ENCODE data around the gene PGA5. TPM values are rescaled to one million over a fixed set of nuclear protein-coding genes. Genes with fewer than 3 reads are reported as not detected.

The PGA5 gene
- total and polyA plus RNA-seq, 10 of the 15 experiments (the other 5 are each of a cell fraction or from before 2014, with no cell fraction given), result not detected

DNA sequence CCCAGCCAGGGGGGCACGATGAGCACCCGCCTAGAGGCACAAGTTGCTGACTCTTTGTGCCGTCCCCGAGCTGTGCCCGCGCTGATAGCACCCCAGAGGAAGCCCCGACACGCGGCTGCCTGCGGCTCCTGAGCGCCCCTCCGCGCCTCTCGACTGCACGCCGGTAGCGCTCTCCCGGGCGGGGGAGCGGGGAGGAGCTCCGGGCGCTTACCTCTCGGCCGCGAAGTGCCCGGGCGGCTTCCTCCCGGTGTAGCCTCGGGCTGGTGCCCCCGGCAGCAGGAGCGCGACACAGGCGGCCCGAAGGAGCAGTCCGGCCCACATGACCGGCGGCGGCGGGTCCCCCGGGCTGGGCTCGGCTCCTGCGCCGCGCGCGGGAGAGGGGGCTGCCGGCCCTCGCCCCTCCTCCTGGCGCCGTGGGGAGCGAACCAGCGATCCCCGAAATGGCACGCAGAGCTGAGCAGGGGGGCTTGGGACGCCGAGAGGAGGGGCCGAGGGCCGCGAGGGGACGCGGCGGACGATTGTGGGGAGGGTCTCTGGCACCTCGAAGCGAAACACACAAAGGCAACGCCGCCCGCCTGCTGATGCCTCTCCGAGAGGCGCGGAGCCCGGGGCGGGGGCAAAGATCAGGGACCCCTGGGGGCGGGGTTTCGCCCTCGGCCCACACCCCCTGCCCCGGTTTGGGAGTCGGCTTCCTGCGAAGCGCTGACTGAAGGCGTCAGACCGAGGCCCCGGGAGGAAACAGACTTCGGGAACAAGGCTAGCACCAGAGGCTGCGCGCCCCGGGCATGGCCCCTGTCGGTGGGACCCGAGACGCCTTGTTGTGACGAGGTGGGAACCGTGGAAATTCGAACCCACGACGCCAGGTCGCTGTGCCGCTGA is 54.0 kb downstream of the PGA5 start, which contains the start of gene VWCE (continued):
- TF ChIP-seq, protein P1, sequence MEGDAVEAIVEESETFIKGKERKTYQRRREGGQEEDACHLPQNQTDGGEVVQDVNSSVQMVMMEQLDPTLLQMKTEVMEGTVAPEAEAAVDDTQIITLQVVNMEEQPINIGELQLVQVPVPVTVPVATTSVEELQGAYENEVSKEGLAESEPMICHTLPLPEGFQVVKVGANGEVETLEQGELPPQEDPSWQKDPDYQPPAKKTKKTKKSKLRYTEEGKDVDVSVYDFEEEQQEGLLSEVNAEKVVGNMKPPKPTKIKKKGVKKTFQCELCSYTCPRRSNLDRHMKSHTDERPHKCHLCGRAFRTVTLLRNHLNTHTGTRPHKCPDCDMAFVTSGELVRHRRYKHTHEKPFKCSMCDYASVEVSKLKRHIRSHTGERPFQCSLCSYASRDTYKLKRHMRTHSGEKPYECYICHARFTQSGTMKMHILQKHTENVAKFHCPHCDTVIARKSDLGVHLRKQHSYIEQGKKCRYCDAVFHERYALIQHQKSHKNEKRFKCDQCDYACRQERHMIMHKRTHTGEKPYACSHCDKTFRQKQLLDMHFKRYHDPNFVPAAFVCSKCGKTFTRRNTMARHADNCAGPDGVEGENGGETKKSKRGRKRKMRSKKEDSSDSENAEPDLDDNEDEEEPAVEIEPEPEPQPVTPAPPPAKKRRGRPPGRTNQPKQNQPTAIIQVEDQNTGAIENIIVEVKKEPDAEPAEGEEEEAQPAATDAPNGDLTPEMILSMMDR (IDR thresholded peaks at IDR 0.05 in 2 of 3, conservative IDR thresholded peaks at IDR 0.05 in 1 of 3; ENCODE audit: control insufficient read depth in 2 of 3, extremely low read depth in 1 of 3, insufficient read depth in 1 of 3, low read depth in 3 of 3, low read length in 3 of 3), result peak; percentile 44 to 57 (median 45); a peak in 5 of 6 replicates
- TF ChIP-seq BHLHE40 (IDR thresholded peaks at IDR 0.05; ENCODE audit: borderline replicate concordance in 1 of 2, low read depth in 2 of 2, low read length in 1 of 2) (peak in 1 of 2 experiments; percentile 4; a peak in 1 of 4 replicates), POLR2AphosphoS5 (IDR thresholded peaks at IDR 0.05; ENCODE audit: low read length) (peak; percentile 5; the same call in 1 of the 2 replicates), PAX8 (IDR thresholded peaks at IDR 0.05) (no peak), CEBPB (IDR thresholded peaks at IDR 0.05; ENCODE audit: borderline replicate concordance in 1 of 2, low read depth in 2 of 2, low read length in 2 of 2) (no peak), POU2F2 (IDR thresholded peaks at IDR 0.05; ENCODE audit: borderline replicate concordance, low read depth, low read length) (0 out of 3 replicates have a peak, but pooled peaks have one; percentile 23), FOS (IDR thresholded peaks at IDR 0.05; ENCODE audit: borderline replicate concordance, extremely low read depth, insufficient read length) (no peak), IKZF2 (IDR thresholded peaks at IDR 0.05) (peak in 1 of 2 experiments; percentile 28; a peak in 1 of 4 replicates), ZNF622 (IDR thresholded peaks at IDR 0.05) (no peak), TBL1XR1 (IDR thresholded peaks at IDR 0.05; ENCODE audit: low read depth, low read length) (0 out of 2 replicates have a peak, but pooled peaks have one; percentile 7), SMARCA5 (IDR thresholded peaks at IDR 0.05) (peak; percentile 62; the same call in 1 of the 2 replicates), NBN (IDR thresholded peaks at IDR 0.05) (0 out of 2 replicates have a peak, but pooled peaks have one; percentile 5), STAT3 (IDR thresholded peaks at IDR 0.05; ENCODE audit: low read depth, low read length) (no peak), HDAC6 (IDR thresholded peaks at IDR 0.05; ENCODE audit: unreplicated experiment) (peak; percentile 66)
- TF ChIP-seq, protein P2, sequence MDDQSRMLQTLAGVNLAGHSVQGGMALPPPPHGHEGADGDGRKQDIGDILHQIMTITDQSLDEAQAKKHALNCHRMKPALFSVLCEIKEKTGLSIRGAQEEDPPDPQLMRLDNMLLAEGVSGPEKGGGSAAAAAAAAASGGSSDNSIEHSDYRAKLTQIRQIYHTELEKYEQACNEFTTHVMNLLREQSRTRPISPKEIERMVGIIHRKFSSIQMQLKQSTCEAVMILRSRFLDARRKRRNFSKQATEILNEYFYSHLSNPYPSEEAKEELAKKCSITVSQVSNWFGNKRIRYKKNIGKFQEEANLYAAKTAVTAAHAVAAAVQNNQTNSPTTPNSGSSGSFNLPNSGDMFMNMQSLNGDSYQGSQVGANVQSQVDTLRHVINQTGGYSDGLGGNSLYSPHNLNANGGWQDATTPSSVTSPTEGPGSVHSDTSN (IDR thresholded peaks at IDR 0.05; ENCODE audit: insufficient replicate concordance, low read depth, low read length), result no peak
- TF ChIP-seq, protein P3, sequence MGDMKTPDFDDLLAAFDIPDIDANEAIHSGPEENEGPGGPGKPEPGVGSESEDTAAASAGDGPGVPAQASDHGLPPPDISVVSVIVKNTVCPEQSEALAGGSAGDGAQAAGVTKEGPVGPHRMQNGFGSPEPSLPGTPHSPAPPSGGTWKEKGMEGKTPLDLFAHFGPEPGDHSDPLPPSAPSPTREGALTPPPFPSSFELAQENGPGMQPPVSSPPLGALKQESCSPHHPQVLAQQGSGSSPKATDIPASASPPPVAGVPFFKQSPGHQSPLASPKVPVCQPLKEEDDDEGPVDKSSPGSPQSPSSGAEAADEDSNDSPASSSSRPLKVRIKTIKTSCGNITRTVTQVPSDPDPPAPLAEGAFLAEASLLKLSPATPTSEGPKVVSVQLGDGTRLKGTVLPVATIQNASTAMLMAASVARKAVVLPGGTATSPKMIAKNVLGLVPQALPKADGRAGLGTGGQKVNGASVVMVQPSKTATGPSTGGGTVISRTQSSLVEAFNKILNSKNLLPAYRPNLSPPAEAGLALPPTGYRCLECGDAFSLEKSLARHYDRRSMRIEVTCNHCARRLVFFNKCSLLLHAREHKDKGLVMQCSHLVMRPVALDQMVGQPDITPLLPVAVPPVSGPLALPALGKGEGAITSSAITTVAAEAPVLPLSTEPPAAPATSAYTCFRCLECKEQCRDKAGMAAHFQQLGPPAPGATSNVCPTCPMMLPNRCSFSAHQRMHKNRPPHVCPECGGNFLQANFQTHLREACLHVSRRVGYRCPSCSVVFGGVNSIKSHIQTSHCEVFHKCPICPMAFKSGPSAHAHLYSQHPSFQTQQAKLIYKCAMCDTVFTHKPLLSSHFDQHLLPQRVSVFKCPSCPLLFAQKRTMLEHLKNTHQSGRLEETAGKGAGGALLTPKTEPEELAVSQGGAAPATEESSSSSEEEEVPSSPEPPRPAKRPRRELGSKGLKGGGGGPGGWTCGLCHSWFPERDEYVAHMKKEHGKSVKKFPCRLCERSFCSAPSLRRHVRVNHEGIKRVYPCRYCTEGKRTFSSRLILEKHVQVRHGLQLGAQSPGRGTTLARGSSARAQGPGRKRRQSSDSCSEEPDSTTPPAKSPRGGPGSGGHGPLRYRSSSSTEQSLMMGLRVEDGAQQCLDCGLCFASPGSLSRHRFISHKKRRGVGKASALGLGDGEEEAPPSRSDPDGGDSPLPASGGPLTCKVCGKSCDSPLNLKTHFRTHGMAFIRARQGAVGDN (IDR thresholded peaks at IDR 0.05), result peak; percentile 32; the same call in 1 of the 2 replicates
